ENCODE data around the gene MYBL2.

Gene MYBL2

GRCh38 chr20:43744966-43745730 lies 78.2 kb downstream of the MYBL2 start:
- no peak overlapping the region for H3K27ac ChIP-seq
- no peak for TF ChIP-seq CTCF (IDR thresholded peaks at IDR 0.05)

GRCh38 chr20:43746344-43747137 lies 79.6 kb downstream of the MYBL2 start:
- H3K27ac ChIP-seq: no peak overlapping the region
- no peak for TF ChIP-seq ZFX (IDR thresholded peaks at IDR 0.05; ENCODE audit: borderline replicate concordance)
- TF ChIP-seq CTCF (IDR thresholded peaks at IDR 0.05): no peak

GRCh38 chr20:43748274-43748673 lies 81.4 kb downstream of the MYBL2 start:
- no peak for TF ChIP-seq CTCF (IDR thresholded peaks at IDR 0.05)
- no peak for TF ChIP-seq ZFX (IDR thresholded peaks at IDR 0.05; ENCODE audit: borderline replicate concordance)
- no peak overlapping the region for H3K27ac ChIP-seq

GRCh38 chr20:43749734-43750294 lies 82.9 kb downstream of the MYBL2 start:
- H3K27ac ChIP-seq: no peak overlapping the region
- TF ChIP-seq CTCF (IDR thresholded peaks at IDR 0.05) (peak; percentile 99), ZFX (IDR thresholded peaks at IDR 0.05; ENCODE audit: borderline replicate concordance) (no peak)

GRCh38 chr20:43750774-43751166 lies 83.9 kb downstream of the MYBL2 start:
- no peak for TF ChIP-seq ZFX (IDR thresholded peaks at IDR 0.05; ENCODE audit: borderline replicate concordance)
- no peak for TF ChIP-seq CTCF (IDR thresholded peaks at IDR 0.05)
- H3K27ac ChIP-seq: no peak overlapping the region

GRCh38 chr20:43751167-43752050 lies 84.5 kb downstream of the MYBL2 start:
- TF ChIP-seq CTCF (IDR thresholded peaks at IDR 0.05): no peak
- no peak overlapping the region for H3K27ac ChIP-seq

All from 22Rv1 (cell line).